ENCODE measurements around the gene IGF1R. TPM values are rescaled to one million over a fixed set of nuclear protein-coding genes. Genes with fewer than 3 reads are reported as not detected.

IGF1R gene
- total RNA-seq, 1 donor from 2014 or later: 97.7 TPM

- no peaks in the 10 kb centered on the region for H3K9me3 ChIP-seq
- peaks cover 87% of the 10 kb centered on the region for H3K4me1 ChIP-seq
- H3K27ac ChIP-seq: no peak overlapping the region
- no peaks in the 10 kb centered on the region for H3K36me3 ChIP-seq
- intact Hi-C loops (cut with DNase I): no loop called here
- TF ChIP-seq POLR2AphosphoS5 (IDR thresholded peaks at IDR 0.05; ENCODE audit: insufficient read depth in 1 of 2, low read depth in 1 of 2): no peak
- no peak for TF ChIP-seq POLR2A (IDR thresholded peaks at IDR 0.05)
- no peak for TF ChIP-seq CTCF (IDR thresholded peaks at IDR 0.05)
- no peak for DNase-seq (ENCODE audit: extremely low spot score in 2 of 2)
- H3K27me3 ChIP-seq: no peaks in the 10 kb centered on the region
- H3K4me3 ChIP-seq: no peak overlapping the region
These were observed 84.8 kb downstream of the IGF1R start for GRCh38 chr15:98733098-98733497.

GRCh38 chr15:98734466-98735199, 86.3 kb downstream of the IGF1R start:
- intact Hi-C loops (cut with DNase I): no loop called here
- H3K36me3 ChIP-seq: no peaks in the 10 kb centered on the region
- no peaks in the 10 kb centered on the region for H3K9me3 ChIP-seq
- DNase-seq (ENCODE audit: extremely low spot score in 2 of 2): no peak
- H3K27ac ChIP-seq: no peak overlapping the region
- H3K4me1 ChIP-seq: peaks cover 80% of the 10 kb centered on the region
- H3K27me3 ChIP-seq: no peaks in the 10 kb centered on the region
- H3K4me3 ChIP-seq: no peak overlapping the region
- TF ChIP-seq POLR2AphosphoS5 (IDR thresholded peaks at IDR 0.05; ENCODE audit: insufficient read depth in 1 of 2, low read depth in 1 of 2) (no peak), POLR2A (IDR thresholded peaks at IDR 0.05) (no peak), CTCF (IDR thresholded peaks at IDR 0.05) (no peak)

- Histone ChIP-seq H3K36me3 (no peaks in the 10 kb centered on the region), H3K27me3 (no peaks in the 10 kb centered on the region), H3K9me3 (no peaks in the 10 kb centered on the region), H3K4me1 (peaks cover 73% of the 10 kb centered on the region), H3K4me3 (no peak overlapping the region), H3K27ac (no peak overlapping the region)
- TF ChIP-seq POLR2A (IDR thresholded peaks at IDR 0.05) (no peak), POLR2AphosphoS5 (IDR thresholded peaks at IDR 0.05; ENCODE audit: insufficient read depth in 1 of 2, low read depth in 1 of 2) (no peak), CTCF (IDR thresholded peaks at IDR 0.05) (no peak)
- DNase-seq (ENCODE audit: extremely low spot score in 2 of 2): no peak
- intact Hi-C loops (cut with DNase I): no loop called here
These were observed 87.0 kb downstream of the IGF1R start for GRCh38 chr15:98735304-98735703.

GRCh38 chr15:98735895-98736617, 87.7 kb downstream of the IGF1R start:
- H3K4me1 ChIP-seq: peaks cover 67% of the 10 kb centered on the region
- no peaks in the 10 kb centered on the region for H3K27me3 ChIP-seq
- no peaks in the 10 kb centered on the region for H3K9me3 ChIP-seq
- TF ChIP-seq POLR2A (IDR thresholded peaks at IDR 0.05) (no peak), CTCF (IDR thresholded peaks at IDR 0.05) (no peak), POLR2AphosphoS5 (IDR thresholded peaks at IDR 0.05; ENCODE audit: insufficient read depth in 1 of 2, low read depth in 1 of 2) (no peak)
- no peak for DNase-seq (ENCODE audit: extremely low spot score in 2 of 2)
- intact Hi-C loops (cut with DNase I): no loop called here
- no peaks in the 10 kb centered on the region for H3K36me3 ChIP-seq
- no peak overlapping the region for H3K4me3 ChIP-seq
- H3K27ac ChIP-seq: no peak overlapping the region

- TF ChIP-seq CTCF (IDR thresholded peaks at IDR 0.05): no peak
- TF ChIP-seq POLR2A (IDR thresholded peaks at IDR 0.05): no peak
- no peak for TF ChIP-seq POLR2AphosphoS5 (IDR thresholded peaks at IDR 0.05; ENCODE audit: insufficient read depth in 1 of 2, low read depth in 1 of 2)
- H3K27ac ChIP-seq: no peak overlapping the region
- no peaks in the 10 kb centered on the region for H3K27me3 ChIP-seq
- no peaks in the 10 kb centered on the region for H3K9me3 ChIP-seq
- no peak for DNase-seq (ENCODE audit: extremely low spot score in 2 of 2)
- no peaks in the 10 kb centered on the region for H3K36me3 ChIP-seq
- peaks cover 58% of the 10 kb centered on the region for H3K4me1 ChIP-seq
- H3K4me3 ChIP-seq: no peak overlapping the region
- intact Hi-C loops (cut with DNase I): no loop called here
These were observed 88.8 kb downstream of the IGF1R start for GRCh38 chr15:98737159-98737558.
